Right lobe of liver (tissue), 6 donors: ENCODE results near the gene PDE4B. TPM values are rescaled to one million over a fixed set of nuclear protein-coding genes. Genes with fewer than 3 reads are reported as not detected.

ENCODE experiments used
- ATAC-seq, 4 donors: fragments of 200-7000 bp; cut with Tn5 transposase; one replicate each; pipeline ENCODE4 v1.9.1; 2020; ENCODE audit warnings: mild to moderate bottlenecking in 4 of 4, moderate library complexity in 4 of 4
- DNase-seq, 3 donors: peaks; one replicate each; pipeline ENCODE4 v3.0.0-alpha.2; 2020
- H3K27ac ChIP-seq, 3 donors: fragments of 200-600 bp; one replicate each; pipeline ENCODE4 v1.8.0; 2022
- H3K27me3 ChIP-seq, 2 donors: fragments of 200-600 bp; one replicate each; pipeline ENCODE4 v1.8.0; 2022
- H3K36me3 ChIP-seq, 4 donors: fragments of 200-600 bp; sonication (generic) in 1 of 4; one replicate each; pipeline versions ENCODE4 v1.5.1 to v1.8.0; 2017 to 2022; ENCODE audit warnings: control low read depth in 1 of 4
- H3K4me1 ChIP-seq, 4 donors: fragments of 200-600 bp; sonication (generic) in 1 of 4; one replicate each; pipeline versions ENCODE4 v1.5.1 to v1.8.0; 2017 to 2022; ENCODE audit warnings: control low read depth in 1 of 4
- H3K4me3 ChIP-seq, 3 donors: fragments of 200-600 bp; one replicate each; pipeline ENCODE4 v1.8.0; 2022
- H3K9me3 ChIP-seq, 4 donors: fragments of 200-600 bp; sonication (generic) in 1 of 4; one replicate each; pipeline versions ENCODE4 v1.5.1 to v1.8.0; 2017 to 2022; ENCODE audit warnings: control low read depth in 1 of 4
- CTCF ChIP-seq, 4 donors: fragments of 200-600 bp in 3 of 4; fragments of 450-650 bp in 1 of 4; IDR thresholded peaks; one replicate each; pipeline versions ENCODE4 v1.5.1 to v1.8.0; 2016 to 2022; ENCODE audit warnings: antibody characterized with exemption in 4 of 4, mild to moderate bottlenecking in 2 of 4
- POLR2A ChIP-seq: fragments of 450-650 bp; IDR thresholded peaks from one replicate; pipeline ENCODE4 v1.6.1; 2017; ENCODE audit warnings: antibody characterized with exemption, mild to moderate bottlenecking
- WGBS: methylation state at CpG from one replicate; pipeline ENCODE4 v1.1.6; 2018; ENCODE audit warnings: low coverage, low lambda C conversion rate; ENCODE audit not compliant: insufficient coverage; ENCODE audit errors: missing lambda C conversion rate; 5-methylcytosine and 5-hydroxymethylcytosine counted together
- intact Hi-C, 2 donors: fragments of 100-400 bp; cut with DNase I; formaldehyde crosslinking; loops; one replicate each; pipeline versions ENCODE4 v1.11.2 to v1.14.1; 2022
- long read RNA-seq: library from polyadenylated mRNA; unstranded; transcript quantifications from one replicate; pipeline ENCODE4 v2.0.0, GENCODE V29; 2019
- total RNA-seq, 6 experiments: library from RNA; depleted of rRNA in 2 of 6; stranded (reverse); fragments of >200 nt in 2 of 6; fragmentation: NEBNext Ultra II Directional in 3 of 6; extraction: Animal tissue kit (Norgen Biotek cat#: 25700) in 3 of 6; gene quantifications; one replicate each; pipeline versions ENCODE4 v1.1.0 to v1.2.4, GENCODE V29; 2016 to 2023
- donor health status: DM: no; HTN: yes; CAD: no.
- donor health status: DM: no; HTN: no; CAD: no.
- donor health status: DM: no; HTN: no; CAD: no.
- donor health status: DM: no; HTN: yes; CAD: no.
- donor health status: DM: no; HTN: yes; CAD: no.

PDE4B gene
- total RNA-seq = 1 to 10 TPM; 1.4 to 6.4 (median 2.4) TPM
- long read RNA-seq = 0 reads

DNA sequence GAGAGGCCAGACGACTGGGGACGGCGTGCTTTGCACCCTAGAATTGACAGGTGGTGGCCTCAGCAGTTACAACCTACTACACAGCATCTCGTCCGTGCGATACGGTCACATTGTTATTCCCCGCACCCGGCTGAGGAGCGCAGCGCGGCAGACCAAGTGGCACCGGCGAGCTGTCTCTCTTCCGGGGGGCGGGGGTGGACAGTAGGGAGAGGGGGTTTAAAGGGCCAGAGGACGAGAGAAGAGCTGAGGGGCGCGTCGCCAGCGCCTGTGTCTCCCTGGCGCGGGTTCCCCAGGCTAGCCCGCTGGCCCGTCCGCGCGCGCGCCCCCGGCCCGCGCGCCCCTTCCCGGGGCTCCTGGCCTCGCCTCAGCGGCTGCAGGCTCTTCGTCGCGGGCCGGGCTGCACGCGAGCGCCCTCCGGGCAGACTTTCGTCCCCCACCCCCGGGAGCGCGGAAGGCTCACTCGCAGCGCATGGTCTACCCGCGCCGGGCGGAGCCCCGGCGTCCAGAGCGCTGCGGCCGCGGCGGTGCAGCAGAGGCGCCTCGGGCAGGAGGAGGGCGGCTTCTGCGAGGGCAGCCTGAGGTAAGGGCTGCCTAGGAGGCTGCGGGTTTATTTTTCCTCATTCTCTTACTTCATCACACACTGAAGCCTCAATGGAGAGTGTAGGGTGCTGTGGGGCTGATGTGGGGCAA is at the start of gene PDE4B:
TSS of gene PDE4B (plus strand) at position 227 of the 690 bp plus-strand sequence.
- 8% methylated on average over 11 of the region's 67 CpGs for WGBS

GRCh38 chr1:65744731-65745130 is 48.0 kb upstream of the PDE4B start:
- no peak overlapping the region for H3K27ac ChIP-seq
- WGBS = 100% methylated on average over 1 of the region's 1 CpG
- ATAC-seq = no peak
- H3K36me3 ChIP-seq = no peaks in the 10 kb centered on the region
- H3K9me3 ChIP-seq = no peaks in the 10 kb centered on the region
- intact Hi-C loops = no loop called here
- H3K4me3 ChIP-seq = no peak overlapping the region
- H3K4me1 ChIP-seq = no peaks in the 10 kb centered on the region
- no peak for DNase-seq
- TF ChIP-seq POLR2A (no peak), CTCF (IDR thresholded peaks at IDR 0.05) (no peak)
- no peaks in the 10 kb centered on the region for H3K27me3 ChIP-seq

More for the DNA sequence above, at the start of gene PDE4B:
- peak in 2 of 3 donors; percentile 22 to 53 for DNase-seq
- Histone ChIP-seq H3K9me3 (peaks cover 0 to 4% (median 0%) of the 10 kb centered on the region in 4 donors), H3K27ac (no peak within 1 kb of the TSS), H3K4me3 (peak within 1 kb of the TSS in 2 of 3 donors; percentile 16 to 21), H3K27me3 (peaks cover 0 to 4% of the 10 kb centered on the region in 2 donors), H3K4me1 (peaks cover 0 to 5% (median 0%) of the 10 kb centered on the region in 4 donors), H3K36me3 (no peaks in the 10 kb centered on the region)
- intact Hi-C loops = no loop called here
- no peak for TF ChIP-seq CTCF (IDR thresholded peaks at IDR 0.05)
- no peak for TF ChIP-seq POLR2A
- peak in 3 of 4 donors; percentile 25 to 51 (median 39) for ATAC-seq

DNA sequence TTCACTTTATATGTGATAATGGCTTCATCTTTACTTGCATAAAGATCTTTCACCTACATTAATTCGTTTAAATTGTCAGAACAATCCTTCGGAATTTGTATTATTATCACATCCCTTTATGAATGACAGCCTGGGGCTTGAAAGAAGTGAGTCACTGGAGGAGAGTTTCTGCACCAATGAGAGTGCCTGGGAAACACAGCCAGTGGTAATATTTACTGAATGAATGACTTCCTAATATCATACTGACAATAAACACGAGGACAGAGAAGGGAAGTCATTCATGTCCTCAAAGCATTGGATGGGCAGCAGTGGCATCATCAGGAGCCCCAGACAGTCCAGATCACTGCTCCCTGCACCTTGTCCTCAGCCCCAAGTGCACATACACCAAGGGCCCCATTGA is 40.7 kb upstream of the PDE4B start:
- ATAC-seq (peak in 1 of 4 donors; percentile 24), DNase-seq (no peak)
- WGBS = 51% methylated on average over 3 of the region's 3 CpGs
- Histone ChIP-seq H3K9me3 (no peaks in the 10 kb centered on the region), H3K36me3 (no peaks in the 10 kb centered on the region), H3K27ac (no peak overlapping the region), H3K4me3 (no peak overlapping the region), H3K4me1 (peaks cover 0 to 3% (median 0%) of the 10 kb centered on the region in 4 donors), H3K27me3 (no peaks in the 10 kb centered on the region)
- TF ChIP-seq POLR2A (no peak), CTCF (IDR thresholded peaks at IDR 0.05) (no peak)
- intact Hi-C loops = no loop called here

DNA sequence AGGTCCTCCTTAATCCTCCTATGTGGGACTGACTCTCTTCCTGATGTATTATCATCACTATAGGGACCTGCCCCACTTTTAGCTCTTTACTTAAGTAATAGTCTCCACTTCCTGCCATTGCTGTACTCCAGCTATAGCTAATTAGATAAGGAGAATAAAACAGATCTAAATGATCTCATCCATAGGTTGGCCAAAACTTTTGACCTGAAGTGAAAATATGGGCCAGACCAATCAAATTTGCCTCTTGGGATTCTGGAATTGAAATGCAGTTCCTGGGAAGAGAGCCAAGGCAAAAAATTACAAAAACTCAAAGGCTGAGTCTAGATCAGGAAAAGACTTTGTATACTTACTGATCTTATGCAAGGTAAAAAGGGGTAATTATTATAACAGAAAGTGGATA is 36.1 kb upstream of the PDE4B start:
- intact Hi-C loops = no loop called here
- no peak for TF ChIP-seq CTCF (IDR thresholded peaks at IDR 0.05)
- no peak for TF ChIP-seq POLR2A
- ATAC-seq (no peak), DNase-seq (no peak)
- H3K36me3 ChIP-seq = no peaks in the 10 kb centered on the region
- H3K27ac ChIP-seq = no peak overlapping the region
- no peaks in the 10 kb centered on the region for H3K9me3 ChIP-seq
- H3K4me1 ChIP-seq = peaks cover 0 to 14% (median 0%) of the 10 kb centered on the region in 4 donors
- H3K27me3 ChIP-seq = peaks cover 0 to 4% of the 10 kb centered on the region in 2 donors
- no peak overlapping the region for H3K4me3 ChIP-seq
